Neural cell (in vitro differentiated cells): ENCODE results near the gene ZNF160. TPM values are rescaled to one million over a fixed set of nuclear protein-coding genes. Genes with fewer than 3 reads are reported as not detected.

ENCODE experiments used
- H2AFZ ChIP-seq: fragments of 200-600, 300-800 bp; sonication (generic), shearing (Covaris generic); 2 replicates; pipeline ENCODE4 v1.6.0; 2014; ENCODE audit warnings: low read depth, mild to moderate bottlenecking, antibody characterized with exemption, low read length, moderate library complexity
- H3F3A ChIP-seq: fragments of 200-600 bp; shearing (Covaris generic); 2 replicates; pipeline ENCODE4 v1.6.1; 2016; ENCODE audit warnings: mild to moderate bottlenecking, moderate library complexity, mixed read lengths, antibody characterized with exemption, low read length; ENCODE audit not compliant: insufficient read depth, poor library complexity, severe bottlenecking
- H3K27ac ChIP-seq: fragments of 200-600, 300-800 bp; sonication (generic), shearing (Covaris generic); 2 replicates; pipeline ENCODE4 v1.5.1; 2014; ENCODE audit warnings: mild to moderate bottlenecking, low read length, moderate library complexity
- H3K27me3 ChIP-seq: fragments of 300-800, 200-600 bp; sonication (generic), shearing (Covaris generic); 2 replicates; pipeline ENCODE4 v1.6.0; 2014; ENCODE audit warnings: mild to moderate bottlenecking, low read depth, low read length, moderate library complexity; ENCODE audit not compliant: insufficient read depth
- H3K36me3 ChIP-seq: fragments of 300-800, 200-600 bp; sonication (generic), shearing (Covaris generic); 2 replicates; pipeline ENCODE4 v1.5.1; 2014; ENCODE audit warnings: mild to moderate bottlenecking, antibody characterized with exemption, low read length, moderate library complexity; ENCODE audit not compliant: insufficient read depth
- H3K4me2 ChIP-seq: fragments of 300-800, 200-600 bp; sonication (generic), shearing (Covaris generic); 2 replicates; pipeline ENCODE4 v1.6.0; 2014; ENCODE audit warnings: mild to moderate bottlenecking, low read length
- H3K4me3 ChIP-seq: fragments of 300-800, 200-600 bp; sonication (generic), shearing (Covaris generic); 2 replicates; pipeline ENCODE4 v1.5.1; 2014; ENCODE audit warnings: mild to moderate bottlenecking, low read length, moderate library complexity
- H3K79me2 ChIP-seq: fragments of 200-600 bp; shearing (Covaris generic); replicated peaks from 2 replicates; pipeline ENCODE4 v1.6.0; 2014; ENCODE audit warnings: mild to moderate bottlenecking, low read length, moderate library complexity; ENCODE audit not compliant: insufficient read depth
- H3K9ac ChIP-seq: fragments of 300-800, 200-600 bp; sonication (generic), shearing (Covaris generic); 2 replicates; pipeline ENCODE4 v1.6.1; 2016; ENCODE audit warnings: mild to moderate bottlenecking, low read length, mixed read lengths
- H3K9me2 ChIP-seq: fragments of 200-600 bp; shearing (Covaris generic); 2 replicates; pipeline ENCODE4 v1.6.1; 2016; ENCODE audit warnings: mild to moderate bottlenecking, low read length, mixed read lengths; ENCODE audit not compliant: insufficient read depth
- H3K9me3 ChIP-seq: fragments of 200-600, 300-800 bp; sonication (generic), shearing (Covaris generic); 2 replicates; pipeline ENCODE4 v1.6.1; 2016; ENCODE audit warnings: mild to moderate bottlenecking, mixed run types, low read length, moderate library complexity, mixed read lengths
- H4K20me1 ChIP-seq: fragments of 200-600 bp; shearing (Covaris generic); 2 replicates; pipeline ENCODE4 v1.6.1; 2016; ENCODE audit warnings: mild to moderate bottlenecking, mixed run types; ENCODE audit not compliant: insufficient read depth
- EP300 ChIP-seq: fragments of 450-650 bp; conservative IDR thresholded peaks from 2 replicates; pipeline ENCODE4 v1.6.1; 2014; ENCODE audit warnings: antibody characterized with exemption, mild to moderate bottlenecking, moderate library complexity; ENCODE audit not compliant: poor library complexity, severe bottlenecking
- EZH2 ChIP-seq: fragments of 200-600, 300-800 bp; shearing (Covaris generic), sonication (generic); IDR thresholded peaks from 2 replicates; pipeline ENCODE4 v1.6.1; 2014; ENCODE audit warnings: antibody characterized with exemption, low read length, borderline replicate concordance, mild to moderate bottlenecking; ENCODE audit not compliant: insufficient read depth, poor library complexity, severe bottlenecking
- MXI1 ChIP-seq: fragments of 450-650 bp; conservative IDR thresholded peaks from 2 replicates; pipeline ENCODE4 v1.6.1; 2014; ENCODE audit warnings: antibody characterized with exemption, mild to moderate bottlenecking; ENCODE audit not compliant: poor library complexity, severe bottlenecking
- POLR2AphosphoS5 ChIP-seq: IDR thresholded peaks from 2 replicates; pipeline ENCODE4 v1.6.1; 2012
- RAD21 ChIP-seq: fragments of 450-650 bp; conservative IDR thresholded peaks from 2 replicates; pipeline ENCODE4 v1.6.1; 2014; ENCODE audit warnings: antibody characterized with exemption, mild to moderate bottlenecking, moderate library complexity
- SMC3 ChIP-seq: fragments of 450-650 bp; conservative IDR thresholded peaks from 2 replicates; pipeline ENCODE4 v1.6.1; 2014; ENCODE audit warnings: antibody characterized with exemption, mild to moderate bottlenecking, moderate library complexity; ENCODE audit not compliant: poor library complexity
- TAF1 ChIP-seq: IDR thresholded peaks from 2 replicates; pipeline ENCODE4 v1.6.1; 2012; ENCODE audit warnings: low read depth
- polyA plus RNA-seq: library from polyadenylated mRNA; depleted of rRNA; stranded (reverse); fragments of >200 nt; gene quantifications from 2 replicates; pipeline ENCODE4 v1.2.3, GENCODE V29; 2014
- TF ChIP-seq, protein P1 (sequence below): IDR thresholded peaks from 2 replicates; pipeline ENCODE4 v1.6.1; 2012; ENCODE audit warnings: borderline replicate concordance
- TF ChIP-seq, protein P2 (sequence below): fragments of 450-650 bp; IDR thresholded peaks from 2 replicates; pipeline ENCODE4 v1.5.1; 2014; ENCODE audit warnings: antibody characterized with exemption, mild to moderate bottlenecking, moderate library complexity; ENCODE audit not compliant: poor library complexity, severe bottlenecking

ZNF160 gene
- polyA plus RNA-seq, 1 donor from 2014 or later, result 28.1 TPM

GRCh38 chr19:53068834-53069233, 34.4 kb downstream of the ZNF160 start:
- Histone ChIP-seq H3K27ac (no peak overlapping the region), H3K36me3 (peaks cover 50% of the 10 kb centered on the region)

DNA sequence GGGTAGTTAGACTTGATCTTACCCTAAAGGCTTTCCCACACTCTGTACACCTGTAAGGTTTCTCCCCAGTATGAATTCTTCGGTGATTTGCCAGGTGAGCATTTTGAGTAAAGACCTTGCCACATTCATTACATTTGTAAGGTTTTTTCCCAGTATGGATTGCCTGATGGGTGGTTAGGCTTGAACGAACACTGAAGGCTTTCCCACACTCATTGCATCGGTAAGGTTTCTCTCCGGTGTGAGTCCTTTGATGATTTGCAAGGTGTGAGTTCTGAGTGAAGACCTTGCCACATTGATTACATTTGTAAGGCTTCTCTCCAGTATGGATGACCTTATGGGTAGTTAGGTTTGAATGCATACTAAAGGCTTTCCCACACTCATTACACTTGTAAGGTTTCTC, 35.0 kb downstream of the ZNF160 start:
- Histone ChIP-seq H3K4me2 (no peak overlapping the region), H3K79me2 (no peaks in the 10 kb centered on the region), H3F3A (no peaks in the 10 kb centered on the region), H3K27ac (no peak overlapping the region), H3K4me3 (no peak overlapping the region), H2AFZ (no peak overlapping the region), H4K20me1 (no peaks in the 10 kb centered on the region), H3K27me3 (no peaks in the 10 kb centered on the region), H3K9ac (no peak overlapping the region), H3K9me2 (no peaks in the 10 kb centered on the region), H3K9me3 (peaks cover 28% of the 10 kb centered on the region), H3K36me3 (peaks cover 47% of the 10 kb centered on the region)
- TF ChIP-seq MXI1 (no peak), EP300 (no peak), RAD21 (no peak), EZH2 (no peak), SMC3 (no peak), TAF1 (no peak)
- TF ChIP-seq, protein P1, sequence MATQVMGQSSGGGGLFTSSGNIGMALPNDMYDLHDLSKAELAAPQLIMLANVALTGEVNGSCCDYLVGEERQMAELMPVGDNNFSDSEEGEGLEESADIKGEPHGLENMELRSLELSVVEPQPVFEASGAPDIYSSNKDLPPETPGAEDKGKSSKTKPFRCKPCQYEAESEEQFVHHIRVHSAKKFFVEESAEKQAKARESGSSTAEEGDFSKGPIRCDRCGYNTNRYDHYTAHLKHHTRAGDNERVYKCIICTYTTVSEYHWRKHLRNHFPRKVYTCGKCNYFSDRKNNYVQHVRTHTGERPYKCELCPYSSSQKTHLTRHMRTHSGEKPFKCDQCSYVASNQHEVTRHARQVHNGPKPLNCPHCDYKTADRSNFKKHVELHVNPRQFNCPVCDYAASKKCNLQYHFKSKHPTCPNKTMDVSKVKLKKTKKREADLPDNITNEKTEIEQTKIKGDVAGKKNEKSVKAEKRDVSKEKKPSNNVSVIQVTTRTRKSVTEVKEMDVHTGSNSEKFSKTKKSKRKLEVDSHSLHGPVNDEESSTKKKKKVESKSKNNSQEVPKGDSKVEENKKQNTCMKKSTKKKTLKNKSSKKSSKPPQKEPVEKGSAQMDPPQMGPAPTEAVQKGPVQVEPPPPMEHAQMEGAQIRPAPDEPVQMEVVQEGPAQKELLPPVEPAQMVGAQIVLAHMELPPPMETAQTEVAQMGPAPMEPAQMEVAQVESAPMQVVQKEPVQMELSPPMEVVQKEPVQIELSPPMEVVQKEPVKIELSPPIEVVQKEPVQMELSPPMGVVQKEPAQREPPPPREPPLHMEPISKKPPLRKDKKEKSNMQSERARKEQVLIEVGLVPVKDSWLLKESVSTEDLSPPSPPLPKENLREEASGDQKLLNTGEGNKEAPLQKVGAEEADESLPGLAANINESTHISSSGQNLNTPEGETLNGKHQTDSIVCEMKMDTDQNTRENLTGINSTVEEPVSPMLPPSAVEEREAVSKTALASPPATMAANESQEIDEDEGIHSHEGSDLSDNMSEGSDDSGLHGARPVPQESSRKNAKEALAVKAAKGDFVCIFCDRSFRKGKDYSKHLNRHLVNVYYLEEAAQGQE, result no peak

More at GRCh38 chr19:53068834-53069233, 34.4 kb downstream of the ZNF160 start:
- TF ChIP-seq, protein P2, sequence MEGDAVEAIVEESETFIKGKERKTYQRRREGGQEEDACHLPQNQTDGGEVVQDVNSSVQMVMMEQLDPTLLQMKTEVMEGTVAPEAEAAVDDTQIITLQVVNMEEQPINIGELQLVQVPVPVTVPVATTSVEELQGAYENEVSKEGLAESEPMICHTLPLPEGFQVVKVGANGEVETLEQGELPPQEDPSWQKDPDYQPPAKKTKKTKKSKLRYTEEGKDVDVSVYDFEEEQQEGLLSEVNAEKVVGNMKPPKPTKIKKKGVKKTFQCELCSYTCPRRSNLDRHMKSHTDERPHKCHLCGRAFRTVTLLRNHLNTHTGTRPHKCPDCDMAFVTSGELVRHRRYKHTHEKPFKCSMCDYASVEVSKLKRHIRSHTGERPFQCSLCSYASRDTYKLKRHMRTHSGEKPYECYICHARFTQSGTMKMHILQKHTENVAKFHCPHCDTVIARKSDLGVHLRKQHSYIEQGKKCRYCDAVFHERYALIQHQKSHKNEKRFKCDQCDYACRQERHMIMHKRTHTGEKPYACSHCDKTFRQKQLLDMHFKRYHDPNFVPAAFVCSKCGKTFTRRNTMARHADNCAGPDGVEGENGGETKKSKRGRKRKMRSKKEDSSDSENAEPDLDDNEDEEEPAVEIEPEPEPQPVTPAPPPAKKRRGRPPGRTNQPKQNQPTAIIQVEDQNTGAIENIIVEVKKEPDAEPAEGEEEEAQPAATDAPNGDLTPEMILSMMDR, result no peak
- TF ChIP-seq SMC3, result no peak
- no peak for TF ChIP-seq EP300
- no peak for TF ChIP-seq MXI1
- TF ChIP-seq POLR2AphosphoS5, result no peak
- no peak for TF ChIP-seq TAF1
- no peak for TF ChIP-seq RAD21
- TF ChIP-seq EZH2, result no peak
- TF ChIP-seq, protein P1, result no peak
- Histone ChIP-seq H3F3A (no peaks in the 10 kb centered on the region), H3K4me2 (no peak overlapping the region), H3K79me2 (no peaks in the 10 kb centered on the region), H3K9me2 (no peaks in the 10 kb centered on the region), H2AFZ (no peak overlapping the region), H3K4me3 (no peak overlapping the region), H3K9me3 (peaks cover 28% of the 10 kb centered on the region), H4K20me1 (no peaks in the 10 kb centered on the region), H3K27me3 (no peaks in the 10 kb centered on the region), H3K9ac (no peak overlapping the region)
